GM12872 (cell line): ENCODE measurements around the gene EZR.

Source experiments
- CTCF ChIP-seq: IDR thresholded peaks from 3 replicates; pipeline ENCODE4 v1.5.1; 2011; ENCODE audit warnings: low read depth, mild to moderate bottlenecking, low read length, moderate library complexity; ENCODE audit not compliant: insufficient read depth

EZR gene

GRCh38 chr6:158771399-158772152, 47.6 kb downstream of the EZR start:
- TF ChIP-seq CTCF: no peak

- no peak for TF ChIP-seq CTCF
Measured at GRCh38 chr6:158770533-158771330, 48.4 kb downstream of the EZR start.

- no peak for TF ChIP-seq CTCF
Measured at GRCh38 chr6:158769771-158770432, 49.3 kb downstream of the EZR start.

- TF ChIP-seq CTCF: no peak
Measured at GRCh38 chr6:158769234-158769770, 49.9 kb downstream of the EZR start.

- TF ChIP-seq CTCF: no peak
Measured at GRCh38 chr6:158768436-158768835, 50.7 kb downstream of the EZR start.

- TF ChIP-seq CTCF: no peak
Measured at GRCh38 chr6:158767709-158768108, 51.5 kb downstream of the EZR start.
